Islet precursor cell (in vitro differentiated cells): ENCODE data around the gene SYNM.
A peak's percentile ranks its signal among the peaks of the same experiment; 100 is the strongest.
"Not testable (repeated sequence)": the region's sequence is repeated elsewhere in the genome, so short reads cannot be mapped to it uniquely, and the experiment has no call there.

Experiments
- DNase-seq: peaks from one replicate; pipeline ENCODE4 v3.0.0-alpha.2; 2018

SYNM gene

GRCh38 chr15:99108993-99109392 lies 4.1 kb downstream of the SYNM start:
- no peak for DNase-seq

- no peak for DNase-seq
These were observed 4.7 kb downstream of the SYNM start for GRCh38 chr15:99109555-99110021.

GRCh38 chr15:99110093-99110492 lies 5.2 kb downstream of the SYNM start:
- no peak for DNase-seq

GRCh38 chr15:99110581-99111320 lies 5.9 kb downstream of the SYNM start:
- DNase-seq, result no peak

- not testable (repeated sequence) for DNase-seq
These were observed 6.8 kb downstream of the SYNM start for GRCh38 chr15:99111641-99112040.

- DNase-seq, result no peak
These were observed 8.8 kb downstream of the SYNM start for GRCh38 chr15:99113547-99114271.

GRCh38 chr15:99114511-99115299 lies 9.8 kb downstream of the SYNM start:
- DNase-seq, result no peak

GRCh38 chr15:99115300-99116215 lies 10.7 kb downstream of the SYNM start:
- no peak for DNase-seq

GRCh38 chr15:99117111-99117510 lies 12.2 kb downstream of the SYNM start:
- no peak for DNase-seq

- DNase-seq, result no peak
These were observed 12.8 kb downstream of the SYNM start for GRCh38 chr15:99117563-99118257.

GRCh38 chr15:99118258-99118632 lies 13.4 kb downstream of the SYNM start:
- no peak for DNase-seq

GRCh38 chr15:99118801-99119546 lies 14.1 kb downstream of the SYNM start:
- DNase-seq, result peak; percentile 42

- DNase-seq, result peak; percentile 40
These were observed 15.3 kb downstream of the SYNM start for GRCh38 chr15:99120050-99120777.

GRCh38 chr15:99121207-99121606 lies 16.3 kb downstream of the SYNM start:
- DNase-seq, result no peak

- no peak for DNase-seq
These were observed 17.0 kb downstream of the SYNM start for GRCh38 chr15:99121691-99122410.

GRCh38 chr15:99122831-99123712 lies 18.2 kb downstream of the SYNM start:
- DNase-seq, result no peak

- DNase-seq, result peak; percentile 99
These were observed 19.0 kb downstream of the SYNM start for GRCh38 chr15:99123713-99124451.

- no peak for DNase-seq
These were observed 19.8 kb downstream of the SYNM start for GRCh38 chr15:99124641-99125040.
